IPS DF 6.9 (cell line): ENCODE measurements around the gene PROCA1.
A peak's percentile ranks its signal among the peaks of the same experiment; 100 is the strongest.

Experiments used
- DNase-seq: peaks from one replicate; pipeline ENCODE4 v3.0.0-alpha.2; 2013; ENCODE audit warnings: low read depth, low spot score
- H3K27ac ChIP-seq: one replicate; pipeline ENCODE4 v1.5.1; 2013; ENCODE audit warnings: low read length, control low read depth
- H3K27me3 ChIP-seq: 2 replicates; pipeline ENCODE4 v1.6.1; 2013; ENCODE audit warnings: mild to moderate bottlenecking, low read length; ENCODE audit not compliant: control insufficient read depth, insufficient read depth
- H3K36me3 ChIP-seq: 2 replicates; pipeline ENCODE4 v1.6.1; 2013; ENCODE audit warnings: low read length; ENCODE audit not compliant: control insufficient read depth, insufficient read depth
- H3K4me1 ChIP-seq: 2 replicates; pipeline ENCODE4 v1.6.1; 2013; ENCODE audit warnings: low read length; ENCODE audit not compliant: control insufficient read depth, insufficient read depth
- H3K4me3 ChIP-seq: 2 replicates; pipeline ENCODE4 v1.5.1; 2013; ENCODE audit warnings: mild to moderate bottlenecking, low read length
- H3K9me3 ChIP-seq: 2 replicates; pipeline ENCODE4 v1.6.1; 2013; ENCODE audit warnings: low read length, inconsistent platforms; ENCODE audit not compliant: control insufficient read depth, insufficient read depth
- WGBS: extraction: QIAGEN DNeasy Blood & Tissue Kit; methylation state at CpG from one replicate; pipeline ENCODE4 v1.1.7; 2013; ENCODE audit warnings: mixed read lengths, missing lambda C conversion rate; ENCODE audit not compliant: insufficient read length, insufficient coverage; 5-methylcytosine and 5-hydroxymethylcytosine counted together

The PROCA1 gene

GRCh38 chr17:28749516-28750177, 38.0 kb upstream of the PROCA1 start:
- no CpG with 5 or more reads among the region's 11 CpGs for WGBS
- Histone ChIP-seq H3K4me1 (peaks cover 15% of the 10 kb centered on the region), H3K27me3 (no peaks in the 10 kb centered on the region), H3K27ac (no peak overlapping the region), H3K4me3 (no peak overlapping the region), H3K36me3 (peaks cover 35% of the 10 kb centered on the region), H3K9me3 (no peaks in the 10 kb centered on the region)
- no peak for DNase-seq

GRCh38 chr17:28748852-28749515, 37.3 kb upstream of the PROCA1 start:
- Histone ChIP-seq H3K4me1 (peaks cover 15% of the 10 kb centered on the region), H3K9me3 (no peaks in the 10 kb centered on the region), H3K27me3 (no peaks in the 10 kb centered on the region), H3K4me3 (no peak overlapping the region), H3K36me3 (peaks cover 35% of the 10 kb centered on the region), H3K27ac (no peak overlapping the region)
- no CpG with 5 or more reads among the region's 18 CpGs for WGBS
- no peak for DNase-seq

DNA sequence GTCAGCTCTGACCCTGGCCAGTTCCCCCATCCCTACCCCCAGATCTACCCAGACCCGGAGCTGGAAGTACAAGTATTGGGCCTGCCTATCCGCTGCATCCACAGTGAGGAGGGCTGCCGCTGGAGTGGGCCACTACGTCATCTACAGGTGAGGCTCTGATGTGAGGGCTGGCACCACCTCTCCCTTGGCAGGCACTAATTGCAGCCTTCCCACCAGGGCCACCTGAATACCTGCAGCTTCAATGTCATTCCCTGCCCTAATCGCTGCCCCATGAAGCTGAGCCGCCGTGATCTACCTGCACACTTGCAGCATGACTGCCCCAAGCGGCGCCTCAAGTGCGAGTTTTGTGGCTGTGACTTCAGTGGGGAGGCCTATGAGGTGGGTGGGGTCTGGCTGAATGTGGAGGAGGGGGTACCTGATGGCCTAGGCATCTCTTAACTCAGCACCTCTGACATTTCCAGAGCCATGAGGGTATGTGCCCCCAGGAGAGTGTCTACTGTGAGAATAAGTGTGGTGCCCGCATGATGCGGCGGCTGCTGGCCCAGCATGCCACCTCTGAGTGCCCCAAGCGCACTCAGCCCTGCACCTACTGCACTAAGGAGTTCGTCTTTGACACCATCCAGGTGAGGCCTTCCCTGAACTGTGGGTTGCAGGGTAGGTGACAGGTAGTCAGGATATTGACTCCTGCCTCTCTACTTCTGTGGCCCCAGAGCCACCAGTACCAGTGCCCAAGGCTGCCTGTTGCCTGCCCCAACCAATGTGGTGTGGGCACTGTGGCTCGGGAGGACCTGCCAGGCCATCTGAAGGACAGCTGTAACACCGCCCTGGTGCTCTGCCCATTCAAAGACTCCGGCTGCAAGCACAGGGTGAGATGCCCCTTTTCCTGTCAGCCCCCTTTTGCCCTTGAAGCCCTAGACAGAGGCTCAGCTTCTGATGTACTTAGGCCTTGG, 36.4 kb upstream of the PROCA1 start:
- Histone ChIP-seq H3K36me3 (peaks cover 35% of the 10 kb centered on the region), H3K4me1 (peaks cover 15% of the 10 kb centered on the region), H3K27ac (no peak overlapping the region), H3K9me3 (no peaks in the 10 kb centered on the region), H3K4me3 (no peak overlapping the region), H3K27me3 (no peaks in the 10 kb centered on the region)
- no CpG with 5 or more reads among the region's 18 CpGs for WGBS
- DNase-seq, result no peak

DNA sequence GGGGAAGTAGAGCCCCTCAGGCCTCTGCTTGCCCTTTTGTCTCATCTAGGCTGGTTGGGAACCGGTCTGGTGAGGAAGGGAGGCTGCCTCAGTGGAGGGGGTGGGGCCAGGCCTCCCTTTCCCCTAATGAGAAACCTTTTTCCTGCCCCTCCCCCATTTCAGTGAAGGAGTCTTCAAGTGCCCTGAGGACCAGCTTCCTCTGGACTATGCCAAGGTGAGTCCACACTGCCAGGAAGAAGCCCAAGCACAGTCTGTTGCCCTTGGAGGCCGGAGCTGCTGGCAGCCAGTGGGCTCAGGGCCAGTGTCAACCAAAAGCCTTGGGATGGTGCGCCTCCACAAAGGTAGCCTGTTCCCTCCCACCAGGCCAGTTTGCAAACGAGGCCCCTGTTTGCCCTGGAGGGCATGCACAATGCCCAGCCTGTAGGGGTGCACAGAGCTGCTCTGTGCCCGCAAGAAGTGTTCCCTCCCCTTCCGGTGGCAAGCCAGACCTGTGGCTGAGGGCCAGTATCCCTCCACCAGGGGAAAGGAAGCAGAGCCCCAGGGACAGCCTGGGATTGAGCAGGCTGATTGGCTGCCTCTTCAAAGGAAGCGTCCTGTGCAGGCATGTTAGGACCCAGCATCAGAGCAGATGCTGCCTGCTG, 35.5 kb upstream of the PROCA1 start:
- peaks cover 15% of the 10 kb centered on the region for H3K4me1 ChIP-seq
- DNase-seq, result no peak

GRCh38 chr17:28746611-28747050, 34.9 kb upstream of the PROCA1 start:
- H3K27me3 ChIP-seq, result no peaks in the 10 kb centered on the region
- H3K4me1 ChIP-seq, result peaks cover 15% of the 10 kb centered on the region
- no peaks in the 10 kb centered on the region for H3K9me3 ChIP-seq
- no peak for DNase-seq
- H3K36me3 ChIP-seq, result peaks cover 35% of the 10 kb centered on the region
- WGBS, result no CpG with 5 or more reads among the region's 5 CpGs
- no peak overlapping the region for H3K4me3 ChIP-seq
- no peak overlapping the region for H3K27ac ChIP-seq

More for the DNA sequence above, 35.5 kb upstream of the PROCA1 start:
- H3K27ac ChIP-seq, result no peak overlapping the region
- H3K27me3 ChIP-seq, result no peaks in the 10 kb centered on the region
- peaks cover 35% of the 10 kb centered on the region for H3K36me3 ChIP-seq
- no peak overlapping the region for H3K4me3 ChIP-seq
- no CpG with 5 or more reads among the region's 7 CpGs for WGBS
- no peaks in the 10 kb centered on the region for H3K9me3 ChIP-seq

- Histone ChIP-seq H3K36me3 (peaks cover 35% of the 10 kb centered on the region), H3K4me3 (peak overlapping the region; percentile 97; the same call in 1 of the 2 replicates), H3K9me3 (no peaks in the 10 kb centered on the region), H3K4me1 (peaks cover 15% of the 10 kb centered on the region), H3K27ac (no peak overlapping the region), H3K27me3 (no peaks in the 10 kb centered on the region)
- no peak for DNase-seq
- WGBS, result no CpG with 5 or more reads among the region's 4 CpGs
Measured at GRCh38 chr17:28745786-28746411, 34.2 kb upstream of the PROCA1 start.

- H3K4me1 ChIP-seq, result peaks cover 15% of the 10 kb centered on the region
- no peaks in the 10 kb centered on the region for H3K27me3 ChIP-seq
- H3K27ac ChIP-seq, result no peak overlapping the region
- peaks cover 33% of the 10 kb centered on the region for H3K36me3 ChIP-seq
- no CpG with 5 or more reads among the region's 31 CpGs for WGBS
- no peaks in the 10 kb centered on the region for H3K9me3 ChIP-seq
- peak overlapping the region; percentile 97 for H3K4me3 ChIP-seq
- no peak for DNase-seq
Measured at GRCh38 chr17:28744972-28745785, 33.5 kb upstream of the PROCA1 start.

GRCh38 chr17:28744104-28744971, 32.6 kb upstream of the PROCA1 start:
- Histone ChIP-seq H3K27me3 (no peaks in the 10 kb centered on the region), H3K9me3 (no peaks in the 10 kb centered on the region), H3K27ac (no peak overlapping the region), H3K4me1 (peaks cover 15% of the 10 kb centered on the region), H3K36me3 (peaks cover 29% of the 10 kb centered on the region), H3K4me3 (peak overlapping the region; percentile 97)
- DNase-seq, result no peak
- WGBS, result no CpG with 5 or more reads among the region's 61 CpGs
